Natural killer cell (primary cell): ENCODE measurements around the gene TSPAN19. TPM values are rescaled to one million over a fixed set of nuclear protein-coding genes. Genes with fewer than 3 reads are reported as not detected.
A peak's percentile ranks its signal among the peaks of the same experiment; 100 is the strongest.

Source experiments
- ATAC-seq, 3 donors: fragments of 150-1000 bp in 2 of 3; fragments of 200-7000 bp in 1 of 3; cut with Tn5 transposase; 1 replicate in 1 of 3; 2 replicates in 2 of 3; pipeline ENCODE4 v1.10.0; 2021; ENCODE audit warnings: mild to moderate bottlenecking in 2 of 3, moderate library complexity in 2 of 3
- DNase-seq, 2 donors: peaks; one replicate each; pipeline versions ENCODE4 v3.0.0 to v3.0.0-alpha.2; 2013 to 2021; ENCODE audit warnings: mixed read lengths in 1 of 2
- H3K27ac ChIP-seq: one replicate; pipeline ENCODE4 v1.5.1; 2013; ENCODE audit warnings: mild to moderate bottlenecking, low read length
- H3K27me3 ChIP-seq: one replicate; pipeline ENCODE4 v1.6.1; 2013; ENCODE audit warnings: low read length; ENCODE audit not compliant: control insufficient read depth, insufficient read depth
- H3K36me3 ChIP-seq: one replicate; pipeline ENCODE4 v1.6.1; 2013; ENCODE audit warnings: low read length; ENCODE audit not compliant: control insufficient read depth, insufficient read depth
- H3K4me1 ChIP-seq: one replicate; pipeline ENCODE4 v1.6.1; 2013; ENCODE audit warnings: low read length; ENCODE audit not compliant: control insufficient read depth, insufficient read depth
- H3K4me3 ChIP-seq: one replicate; pipeline ENCODE4 v1.5.1; 2013; ENCODE audit warnings: low read length
- H3K9me3 ChIP-seq: one replicate; pipeline ENCODE4 v1.6.1; 2013; ENCODE audit warnings: low read length; ENCODE audit not compliant: control insufficient read depth, insufficient read depth
- H3K27ac Mint-ChIP-seq, 2 donors: one replicate each; pipeline ENCODE4 v1.8.0; 2022; ENCODE audit warnings: mild to moderate bottlenecking in 2 of 2, mixed read lengths in 2 of 2, moderate library complexity in 1 of 2
- H3K27me3 Mint-ChIP-seq, 2 donors: one replicate each; pipeline ENCODE4 v1.8.0; 2022; ENCODE audit warnings: low read depth in 2 of 2, mixed read lengths in 2 of 2
- H3K36me3 Mint-ChIP-seq: one replicate; pipeline ENCODE4 v1.8.0; 2022; ENCODE audit warnings: mixed read lengths
- H3K4me1 Mint-ChIP-seq, 2 donors: one replicate each; pipeline ENCODE4 v1.8.0; 2022; ENCODE audit warnings: mixed read lengths in 2 of 2
- H3K4me3 Mint-ChIP-seq: one replicate; pipeline ENCODE4 v1.8.0; 2022; ENCODE audit warnings: mild to moderate bottlenecking, moderate library complexity, mixed read lengths
- H3K9me3 Mint-ChIP-seq, 2 donors: one replicate each; pipeline ENCODE4 v1.8.0; 2022; ENCODE audit warnings: mixed read lengths in 2 of 2
- CTCF ChIP-seq: fragments of 200-600 bp; IDR thresholded peaks from one replicate; pipeline ENCODE4 v1.8.0; 2022; ENCODE audit warnings: antibody characterized with exemption
- WGBS: methylation state at CpG from one replicate; pipeline ENCODE4 v1.1.7; 2013; ENCODE audit warnings: missing lambda C conversion rate; ENCODE audit not compliant: insufficient coverage; 5-methylcytosine and 5-hydroxymethylcytosine counted together
- intact Hi-C: fragments of 100-400 bp; cut with micrococcal nuclease; formaldehyde crosslinking; loops from one replicate; pipeline ENCODE4 v1.14.2; 2022
- total RNA-seq, 4 donors: library from RNA; stranded (reverse); fragments of 120-200 nt in 1 of 4; gene quantifications; one replicate each; pipeline versions ENCODE4 v1.2.3 to v1.2.4, GENCODE V29; 2013 to 2022

TSPAN19 gene
- total RNA-seq, 3 donors from 2014 or later (not counting 1 experiment from before 2014, with no cell fraction given), result not detected

GRCh38 chr12:84994426-84994825 lies 41.7 kb downstream of the TSPAN19 start:
- DNase-seq (peak in 1 of 2 donors; percentile 32), ATAC-seq (peak in 2 of 3 donors; percentile 44 to 46)
- Mint-ChIP-seq H3K36me3 (no peaks in the 10 kb centered on the region), H3K4me1 (peaks cover 0 to 5% of the 10 kb centered on the region in 2 donors), H3K9me3 (peaks cover 3 to 7% of the 10 kb centered on the region in 2 donors), H3K27me3 (no peaks in the 10 kb centered on the region), H3K4me3 (no peak overlapping the region), H3K27ac (no peak overlapping the region)
- TF ChIP-seq CTCF, result no peak
- Histone ChIP-seq H3K4me1 (no peaks in the 10 kb centered on the region), H3K27ac (no peak overlapping the region), H3K27me3 (no peaks in the 10 kb centered on the region), H3K4me3 (no peak overlapping the region), H3K36me3 (no peaks in the 10 kb centered on the region), H3K9me3 (no peaks in the 10 kb centered on the region)
- intact Hi-C loops, result no loop called here

DNA sequence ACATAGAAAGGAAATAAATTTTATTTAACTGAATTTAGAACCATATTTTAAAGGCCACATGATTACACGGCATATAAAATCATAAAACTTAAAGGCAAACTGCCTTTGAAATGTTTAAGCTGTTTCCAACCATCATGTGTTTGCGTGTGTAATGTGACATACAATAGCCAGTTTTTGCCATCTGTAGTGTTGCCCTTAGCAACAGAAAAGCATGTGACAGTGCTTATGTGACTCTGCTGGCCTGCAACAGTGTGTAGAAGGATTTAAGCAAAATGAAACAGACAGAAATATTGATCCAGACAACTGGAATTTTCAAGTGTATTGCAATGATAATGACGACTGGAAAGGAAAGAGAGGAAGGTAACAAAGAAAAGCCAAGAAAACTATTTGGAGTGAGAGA lies 49.5 kb downstream of the TSPAN19 start:
- DNase-seq (no peak), ATAC-seq (no peak)
- no peaks in the 10 kb centered on the region for H3K27me3 Mint-ChIP-seq
- Histone ChIP-seq H3K27me3 (no peaks in the 10 kb centered on the region), H3K9me3 (no peaks in the 10 kb centered on the region), H3K4me1 (no peaks in the 10 kb centered on the region), H3K4me3 (no peak overlapping the region), H3K27ac (no peak overlapping the region), H3K36me3 (no peaks in the 10 kb centered on the region)
- 81% methylated on average over 3 of the region's 3 CpGs for WGBS
- H3K27ac Mint-ChIP-seq, result no peak overlapping the region
- no peak overlapping the region for H3K4me3 Mint-ChIP-seq
- TF ChIP-seq CTCF, result no peak
- peaks cover 0 to 2% of the 10 kb centered on the region in 2 donors for H3K9me3 Mint-ChIP-seq
- H3K36me3 Mint-ChIP-seq, result no peaks in the 10 kb centered on the region
- H3K4me1 Mint-ChIP-seq, result no peaks in the 10 kb centered on the region
- intact Hi-C loops, result no loop called here

DNA sequence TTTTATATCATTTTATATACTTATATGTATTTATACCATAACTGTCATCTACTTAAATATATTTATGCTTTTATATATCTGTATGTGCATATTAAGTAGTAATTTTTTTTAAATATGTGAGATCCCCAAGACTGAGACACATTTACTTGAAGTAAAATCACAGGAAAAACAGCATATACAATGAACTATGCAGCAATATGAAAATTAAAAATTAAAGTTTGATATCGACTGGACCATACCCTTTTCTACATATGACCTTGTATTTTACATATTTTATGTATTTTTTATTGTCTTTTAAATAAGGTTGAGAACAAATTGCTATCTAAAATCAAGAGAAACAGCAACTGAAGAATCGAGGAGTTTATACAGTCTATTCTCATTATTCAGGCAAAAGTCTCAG lies 50.0 kb downstream of the TSPAN19 start:
- Histone ChIP-seq H3K27me3 (no peaks in the 10 kb centered on the region), H3K4me3 (no peak overlapping the region), H3K4me1 (no peaks in the 10 kb centered on the region), H3K27ac (no peak overlapping the region), H3K9me3 (no peaks in the 10 kb centered on the region), H3K36me3 (no peaks in the 10 kb centered on the region)
- H3K27ac Mint-ChIP-seq, result no peak overlapping the region
- intact Hi-C loops, result no loop called here
- no peaks in the 10 kb centered on the region for H3K4me1 Mint-ChIP-seq
- no peak overlapping the region for H3K4me3 Mint-ChIP-seq
- H3K27me3 Mint-ChIP-seq, result no peaks in the 10 kb centered on the region
- H3K9me3 Mint-ChIP-seq, result peaks cover 0 to 4% of the 10 kb centered on the region in 2 donors
- WGBS, result no CpG with 5 or more reads among the region's 2 CpGs
- TF ChIP-seq CTCF, result no peak
- no peaks in the 10 kb centered on the region for H3K36me3 Mint-ChIP-seq
- ATAC-seq (no peak), DNase-seq (no peak)

- H3K27me3 ChIP-seq, result no peaks in the 10 kb centered on the region
- H3K4me1 ChIP-seq, result no peaks in the 10 kb centered on the region
- DNase-seq (no peak), ATAC-seq (no peak)
- Mint-ChIP-seq H3K36me3 (no peaks in the 10 kb centered on the region), H3K27ac (no peak overlapping the region), H3K4me3 (no peak overlapping the region), H3K4me1 (no peaks in the 10 kb centered on the region), H3K27me3 (no peaks in the 10 kb centered on the region), H3K9me3 (peaks cover 0 to 6% of the 10 kb centered on the region in 2 donors)
- intact Hi-C loops, result no loop called here
- 67% methylated on average over 3 of the region's 3 CpGs for WGBS
- no peaks in the 10 kb centered on the region for H3K9me3 ChIP-seq
- H3K27ac ChIP-seq, result no peak overlapping the region
- TF ChIP-seq CTCF, result no peak
- no peak overlapping the region for H3K4me3 ChIP-seq
- no peaks in the 10 kb centered on the region for H3K36me3 ChIP-seq
Measured at GRCh38 chr12:84983289-84983688, 52.8 kb downstream of the TSPAN19 start.
